Measurements from ENCODE around the gene CTU2. TPM values are rescaled to one million over a fixed set of nuclear protein-coding genes. Genes with fewer than 3 reads are reported as not detected.
A peak's percentile ranks its signal among the peaks of the same experiment; 100 is the strongest.

The CTU2 gene
- total RNA-seq, 4 donors from 2014 or later: 4.4 to 13.2 (median 6.3) TPM

DNA sequence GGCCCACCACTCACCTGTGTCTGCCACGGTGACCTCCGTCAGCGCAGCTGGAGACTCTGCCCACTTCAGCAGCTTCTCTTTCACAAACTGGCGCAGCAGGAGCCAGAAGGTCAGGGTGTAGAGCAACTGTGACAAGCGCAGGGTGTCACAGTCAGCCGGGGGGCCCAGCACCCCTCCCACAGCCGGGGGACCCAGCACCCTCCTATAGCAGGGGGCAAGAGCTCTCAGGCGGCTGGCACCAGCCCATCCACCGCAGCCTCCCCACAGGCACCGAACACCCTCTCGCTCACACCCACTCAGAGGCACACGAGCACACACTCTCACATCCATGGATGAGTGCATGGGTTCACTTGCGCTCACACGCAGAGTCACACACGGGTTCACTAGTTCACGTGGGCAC, 28.8 kb downstream of the CTU2 start:
- no peak for TF ChIP-seq POLR2A (IDR thresholded peaks at IDR 0.05)
- TF ChIP-seq, protein P1, sequence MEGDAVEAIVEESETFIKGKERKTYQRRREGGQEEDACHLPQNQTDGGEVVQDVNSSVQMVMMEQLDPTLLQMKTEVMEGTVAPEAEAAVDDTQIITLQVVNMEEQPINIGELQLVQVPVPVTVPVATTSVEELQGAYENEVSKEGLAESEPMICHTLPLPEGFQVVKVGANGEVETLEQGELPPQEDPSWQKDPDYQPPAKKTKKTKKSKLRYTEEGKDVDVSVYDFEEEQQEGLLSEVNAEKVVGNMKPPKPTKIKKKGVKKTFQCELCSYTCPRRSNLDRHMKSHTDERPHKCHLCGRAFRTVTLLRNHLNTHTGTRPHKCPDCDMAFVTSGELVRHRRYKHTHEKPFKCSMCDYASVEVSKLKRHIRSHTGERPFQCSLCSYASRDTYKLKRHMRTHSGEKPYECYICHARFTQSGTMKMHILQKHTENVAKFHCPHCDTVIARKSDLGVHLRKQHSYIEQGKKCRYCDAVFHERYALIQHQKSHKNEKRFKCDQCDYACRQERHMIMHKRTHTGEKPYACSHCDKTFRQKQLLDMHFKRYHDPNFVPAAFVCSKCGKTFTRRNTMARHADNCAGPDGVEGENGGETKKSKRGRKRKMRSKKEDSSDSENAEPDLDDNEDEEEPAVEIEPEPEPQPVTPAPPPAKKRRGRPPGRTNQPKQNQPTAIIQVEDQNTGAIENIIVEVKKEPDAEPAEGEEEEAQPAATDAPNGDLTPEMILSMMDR (IDR thresholded peaks at IDR 0.05): no peak
- DNase-seq: no peak
- 89 to 100% methylated on average over 1 to 10 of the region's 16 CpGs for WGBS, 2 donors
- H3K36me3 ChIP-seq: peaks cover 36 to 88% (median 50%) of the 10 kb centered on the region in 3 donors
- H3K27me3 ChIP-seq: no peaks in the 10 kb centered on the region
- intact Hi-C loops (cut with DNase I): loop anchor here (5.0 kb wide), 1 partner anchor 437 kb away; the partner anchor contains the start of gene CDH15
- H3K4me3 ChIP-seq: no peak overlapping the region
- H3K9me3 ChIP-seq: no peaks in the 10 kb centered on the region
- H3K4me1 ChIP-seq: peaks cover 7 to 33% (median 18%) of the 10 kb centered on the region in 3 donors
- H3K27ac ChIP-seq: no peak overlapping the region

DNA sequence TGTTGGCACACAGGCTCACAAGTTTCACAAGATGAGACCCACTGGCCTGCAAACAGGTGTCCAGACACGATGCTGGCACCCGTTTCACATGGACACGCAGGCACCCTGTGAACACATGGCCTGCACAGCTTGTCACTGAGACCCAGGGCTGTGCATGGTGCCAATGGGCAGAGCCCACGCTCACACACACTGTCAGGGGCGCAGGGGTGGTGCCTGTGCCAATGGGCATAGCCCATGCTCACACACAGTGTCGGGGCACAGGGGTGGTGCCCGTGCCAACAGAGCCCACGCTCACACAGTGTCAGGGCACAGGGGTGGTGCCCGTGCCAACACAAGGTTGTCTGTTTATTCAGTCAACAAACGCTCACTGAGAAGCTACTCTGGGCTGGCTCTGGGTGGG, 29.3 kb downstream of the CTU2 start:
- no peaks in the 10 kb centered on the region for H3K9me3 ChIP-seq
- no peaks in the 10 kb centered on the region for H3K27me3 ChIP-seq
- WGBS, 2 donors: 87% methylated on average over 3 of the region's 10 CpGs; no CpG with 5 or more reads in 1 of the 2 donors
- DNase-seq: no peak
- no peak overlapping the region for H3K4me3 ChIP-seq
- no peak overlapping the region for H3K27ac ChIP-seq
- intact Hi-C loops (cut with DNase I): loop anchor here (2.0 to 5.0 kb wide), 2 partner anchors 49 to 437 kb away; partner anchors contain the start of genes CDH15 and PIEZO1
- TF ChIP-seq, protein P1 (IDR thresholded peaks at IDR 0.05): no peak
- TF ChIP-seq POLR2A (IDR thresholded peaks at IDR 0.05): no peak
- peaks cover 7 to 37% (median 19%) of the 10 kb centered on the region in 3 donors for H3K4me1 ChIP-seq
- H3K36me3 ChIP-seq: peaks cover 34 to 88% (median 53%) of the 10 kb centered on the region in 3 donors

DNA sequence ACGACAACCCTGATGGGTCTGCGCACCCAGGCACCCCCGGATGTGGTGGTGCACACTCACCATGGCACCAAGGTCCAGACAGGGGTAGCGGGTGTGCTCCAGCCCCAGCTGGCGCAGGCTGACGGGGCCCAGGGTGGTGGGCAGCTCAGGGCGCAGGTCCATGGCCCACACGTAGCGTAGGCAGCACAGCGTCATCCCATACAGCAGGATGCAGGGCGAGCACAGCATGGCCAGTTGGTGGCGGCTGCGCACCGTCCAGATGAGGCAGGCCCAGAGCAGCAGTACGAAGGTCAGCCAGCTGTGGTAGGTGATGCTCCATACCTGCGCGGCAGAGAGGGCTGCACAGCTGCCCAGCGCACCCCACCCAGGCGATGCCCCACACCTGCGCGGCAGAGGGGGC, 29.8 kb downstream of the CTU2 start:
- no peak overlapping the region for H3K27ac ChIP-seq
- TF ChIP-seq POLR2A (IDR thresholded peaks at IDR 0.05): no peak
- TF ChIP-seq, protein P1 (IDR thresholded peaks at IDR 0.05): no peak
- H3K4me1 ChIP-seq: peaks cover 7 to 37% (median 19%) of the 10 kb centered on the region in 3 donors
- 96% methylated on average over 5 of the region's 21 CpGs for WGBS, 2 donors
- H3K36me3 ChIP-seq: peaks cover 32 to 88% (median 56%) of the 10 kb centered on the region in 3 donors
- H3K27me3 ChIP-seq: no peaks in the 10 kb centered on the region
- no peak overlapping the region for H3K4me3 ChIP-seq
- no peak for DNase-seq
- no peaks in the 10 kb centered on the region for H3K9me3 ChIP-seq
- intact Hi-C loops (cut with DNase I): loop anchor here (2.0 to 5.0 kb wide), 2 partner anchors 49 to 436 kb away; partner anchors contain the start of genes CDH15 and PIEZO1

DNA sequence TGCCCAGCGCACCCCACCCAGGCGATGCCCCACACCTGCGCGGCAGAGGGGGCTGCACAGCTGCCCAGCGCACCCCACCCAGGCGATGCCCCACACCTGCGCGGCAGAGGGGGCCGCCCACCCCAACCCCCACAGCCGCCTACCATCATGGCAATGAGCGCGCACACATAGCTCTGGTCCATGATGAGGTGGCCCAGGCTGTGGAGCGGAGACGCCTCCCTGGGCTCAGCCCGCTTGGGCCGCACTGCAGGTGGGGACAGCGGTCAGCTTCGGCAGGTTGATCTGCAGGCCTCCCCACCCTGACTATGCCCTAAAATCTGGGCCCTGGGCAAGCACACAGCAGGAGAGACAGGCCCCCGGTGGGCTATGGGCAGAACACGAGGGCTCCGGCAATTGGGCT, 30.2 kb downstream of the CTU2 start:
- H3K27ac ChIP-seq: no peak overlapping the region
- H3K27me3 ChIP-seq: no peaks in the 10 kb centered on the region
- no peak for TF ChIP-seq POLR2A (IDR thresholded peaks at IDR 0.05)
- TF ChIP-seq, protein P1 (IDR thresholded peaks at IDR 0.05): no peak
- intact Hi-C loops (cut with DNase I): loop anchor here (2.0 to 5.0 kb wide), 2 partner anchors 48 to 436 kb away; partner anchors contain the start of genes CDH15 and PIEZO1
- H3K4me3 ChIP-seq: no peak overlapping the region
- WGBS, 2 donors: 89% methylated on average over 7 of the region's 21 CpGs; no CpG with 5 or more reads in 1 of the 2 donors
- peaks cover 35 to 88% (median 56%) of the 10 kb centered on the region in 3 donors for H3K36me3 ChIP-seq
- no peaks in the 10 kb centered on the region for H3K9me3 ChIP-seq
- H3K4me1 ChIP-seq: peaks cover 7 to 37% (median 19%) of the 10 kb centered on the region in 3 donors
- DNase-seq: no peak

DNA sequence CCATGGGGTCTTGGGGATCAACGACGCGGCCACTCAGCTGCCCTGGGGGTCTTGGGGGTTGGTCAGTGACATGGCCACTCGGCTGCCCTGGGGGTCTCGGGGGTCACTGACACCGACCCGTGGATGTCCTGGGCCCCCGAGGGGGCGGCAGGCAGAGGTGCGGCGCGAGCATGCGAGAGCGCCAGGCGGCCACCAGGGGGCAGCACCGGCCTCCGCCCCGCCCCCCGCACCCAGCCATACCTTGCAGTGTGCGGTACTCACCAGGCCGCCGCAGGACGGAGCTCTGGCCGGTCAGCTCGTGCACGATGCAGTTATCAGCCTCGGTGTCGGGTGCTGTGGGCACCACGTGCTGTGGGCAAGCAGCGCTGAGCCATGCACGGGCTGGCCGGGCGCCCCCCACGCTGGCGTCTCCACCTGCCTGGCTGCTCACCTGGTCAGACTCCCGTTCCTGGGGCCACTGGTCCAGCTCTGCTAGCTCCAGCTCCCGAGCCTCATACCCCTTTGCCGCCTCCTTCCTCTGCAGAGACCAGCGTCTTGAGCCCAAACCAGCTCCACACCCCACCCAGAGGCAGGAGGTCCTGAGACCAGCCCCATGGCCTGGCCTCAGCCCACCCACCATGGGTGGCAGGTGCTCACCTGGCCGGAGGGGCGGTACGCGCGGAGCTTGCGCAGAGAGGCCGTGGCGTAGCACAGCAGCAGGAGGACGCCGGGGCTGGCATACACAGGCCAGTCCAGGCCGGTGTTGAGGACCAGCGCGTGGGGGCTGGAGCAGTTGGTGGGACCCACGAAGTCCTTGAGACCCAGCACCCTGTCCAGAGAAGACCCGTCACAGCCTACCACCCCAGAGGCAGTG, 31.2 kb downstream of the CTU2 start:
- DNase-seq: no peak
- intact Hi-C loops (cut with DNase I): loop anchor here (2.0 to 5.0 kb wide), 2 partner anchors 47 to 435 kb away; partner anchors contain the start of genes CDH15 and PIEZO1
- Histone ChIP-seq H3K9me3 (no peaks in the 10 kb centered on the region), H3K27me3 (no peaks in the 10 kb centered on the region), H3K27ac (peak overlapping the region in 1 of 4 donors; percentile 17), H3K4me3 (no peak overlapping the region), H3K4me1 (peaks cover 7 to 37% (median 19%) of the 10 kb centered on the region in 3 donors), H3K36me3 (peaks cover 30 to 88% (median 52%) of the 10 kb centered on the region in 3 donors)
- TF ChIP-seq, protein P1 (IDR thresholded peaks at IDR 0.05): peak; percentile 96 to 100 (median 100)
- TF ChIP-seq POLR2A (IDR thresholded peaks at IDR 0.05): no peak
- 16% methylated on average over 9 of the region's 54 CpGs; no CpG with 5 or more reads in 1 of the 2 donors for WGBS, 2 donors

Data from esophagus squamous epithelium (tissue), 5 donors.